IMR-90 (cell line): ENCODE data around the gene BSCL2. TPM values are rescaled to one million over a fixed set of nuclear protein-coding genes. Genes with fewer than 3 reads are reported as not detected.

ENCODE experiments used
- ATAC-seq: fragments of 200-7000 bp; cut with Tn5 transposase; 2 replicates; pipeline ENCODE4 v1.9.1; 2020; ENCODE audit warnings: low read depth, mild to moderate bottlenecking, moderate library complexity
- BruUV-seq: library from RNA; stranded (reverse); fragments of 400-500 nt; replicated peaks from 2 replicates; lab custom pipeline; 2021; lab: Mats Ljungman, UMichigan
- CTCF ChIA-PET: fragments of 300-600 bp; formaldehyde crosslinking; extraction: SDS; loops from one replicate; lab custom pipeline; 2021; ENCODE audit warnings: antibody characterized with exemption; lab: Yijun Ruan, JAX
- POLR2A ChIA-PET: fragments of 300-600 bp; sonication (Branson Sonifier 250); formaldehyde crosslinking; loops from one replicate; lab custom pipeline; 2022; ENCODE audit warnings: antibody characterized with exemption; ENCODE audit not compliant: unreplicated experiment; lab: Charles Lee
- DNase-seq: peaks from one replicate; pipeline ENCODE4 v3.0.0; 2013
- H2AFZ ChIP-seq: replicated peaks from 2 replicates; pipeline ENCODE3; 2013; ENCODE audit warnings: low read length, mild to moderate bottlenecking; ENCODE audit not compliant: poor library complexity
- H2AK5ac ChIP-seq: 2 replicates; pipeline ENCODE4 v1.6.1; 2013; ENCODE audit warnings: low read depth, low read length, inconsistent platforms
- H2AK9ac ChIP-seq: replicated peaks from 2 replicates; pipeline ENCODE3; 2013; ENCODE audit warnings: mild to moderate bottlenecking, low read depth, low read length, moderate library complexity; ENCODE audit not compliant: poor library complexity
- H2BK120ac ChIP-seq: 2 replicates; pipeline ENCODE4 v1.6.1; 2013; ENCODE audit warnings: low read depth, low read length, inconsistent platforms
- H2BK15ac ChIP-seq: 3 replicates; pipeline ENCODE4 v1.6.1; 2013; ENCODE audit warnings: low read depth, low read length, inconsistent platforms
- H2BK20ac ChIP-seq: 2 replicates; pipeline ENCODE4 v1.6.1; 2013; ENCODE audit warnings: low read depth, mild to moderate bottlenecking, inconsistent platforms, low read length, moderate library complexity
- H2BK5ac ChIP-seq: 2 replicates; pipeline ENCODE4 v1.6.1; 2013; ENCODE audit warnings: mild to moderate bottlenecking, low read depth, low read length, inconsistent platforms; ENCODE audit not compliant: poor library complexity, severe bottlenecking
- H3K14ac ChIP-seq: replicated peaks from 2 replicates; pipeline ENCODE4 v1.6.1; 2013; ENCODE audit warnings: low read depth, low read length, inconsistent platforms
- H3K18ac ChIP-seq: 2 replicates; pipeline ENCODE4 v1.6.1; 2013; ENCODE audit warnings: low read depth, low read length, control low read depth
- H3K23ac ChIP-seq: 2 replicates; pipeline ENCODE4 v1.6.1; 2013; ENCODE audit warnings: low read depth, low read length, inconsistent platforms
- H3K27ac ChIP-seq: 2 replicates; pipeline ENCODE4 v1.5.1; 2013; ENCODE audit warnings: mild to moderate bottlenecking, control low read depth, low read length; ENCODE audit not compliant: insufficient read depth
- H3K27me3 ChIP-seq: 2 replicates; pipeline ENCODE4 v1.6.1; 2013; ENCODE audit warnings: low read length; ENCODE audit not compliant: control insufficient read depth, insufficient read depth
- H3K36me3 ChIP-seq: 2 replicates; pipeline ENCODE4 v1.6.1; 2013; ENCODE audit warnings: low read length, mixed read lengths; ENCODE audit not compliant: control insufficient read depth, insufficient read depth
- H3K4ac ChIP-seq: 2 replicates; pipeline ENCODE4 v1.6.1; 2013; ENCODE audit warnings: low read depth, low read length, inconsistent platforms
- H3K4me1 ChIP-seq: 2 replicates; pipeline ENCODE4 v1.6.1; 2013; ENCODE audit warnings: low read length, mixed read lengths; ENCODE audit not compliant: control insufficient read depth, insufficient read depth
- H3K4me2 ChIP-seq: 2 replicates; pipeline ENCODE4 v1.6.1; 2013; ENCODE audit warnings: low read depth, mild to moderate bottlenecking, control low read depth, low read length, moderate library complexity
- H3K4me3 ChIP-seq: 2 replicates; pipeline ENCODE4 v1.5.1; 2013; ENCODE audit warnings: low read depth, mild to moderate bottlenecking, control low read depth, low read length, moderate library complexity; ENCODE audit not compliant: insufficient read depth
- H3K56ac ChIP-seq: 2 replicates; pipeline ENCODE4 v1.6.1; 2013; ENCODE audit warnings: low read length, inconsistent platforms; ENCODE audit not compliant: insufficient read depth; ENCODE audit errors: extremely low read depth
- H3K79me1 ChIP-seq, 2 experiments: 2 replicates each; pipeline ENCODE4 v1.6.1; 2013; ENCODE audit warnings: low read length in 2 of 2, inconsistent platforms in 1 of 2, low read depth in 1 of 2
- H3K9ac ChIP-seq: 2 replicates; pipeline ENCODE4 v1.6.1; 2013; ENCODE audit warnings: low read depth, low read length, control low read depth
- H3K9me1 ChIP-seq: 2 replicates; pipeline ENCODE4 v1.6.1; 2013; ENCODE audit warnings: low read length, inconsistent platforms; ENCODE audit not compliant: insufficient read depth
- H3K9me3 ChIP-seq: 2 replicates; pipeline ENCODE4 v1.6.1; 2013; ENCODE audit warnings: low read length; ENCODE audit not compliant: control insufficient read depth, insufficient read depth
- H4K20me1 ChIP-seq: 2 replicates; pipeline ENCODE4 v1.6.1; 2013; ENCODE audit warnings: low read length, inconsistent platforms; ENCODE audit not compliant: insufficient read depth
- H4K5ac ChIP-seq: 2 replicates; pipeline ENCODE4 v1.6.1; 2013; ENCODE audit warnings: mild to moderate bottlenecking, low read depth, low read length, control low read depth
- H4K8ac ChIP-seq, 2 experiments: 2 replicates each; pipeline ENCODE4 v1.6.1; 2013; ENCODE audit warnings: low read depth in 2 of 2, low read length in 2 of 2, control low read depth in 1 of 2, inconsistent platforms in 1 of 2
- H4K91ac ChIP-seq: 2 replicates; pipeline ENCODE4 v1.6.1; 2013; ENCODE audit warnings: low read depth, low read length, inconsistent platforms; ENCODE audit not compliant: insufficient read depth
- BHLHE40 ChIP-seq: fragments of 150-350 bp; IDR thresholded peaks from 2 replicates; pipeline ENCODE4 v1.6.1; 2016; ENCODE audit warnings: mild to moderate bottlenecking, low read depth, low read length
- CEBPB ChIP-seq: IDR thresholded peaks from 2 replicates; pipeline ENCODE4 v1.6.1; 2012; ENCODE audit warnings: low read depth, low read length, improper control_type of control experiment
- CHD1 ChIP-seq: IDR thresholded peaks from 2 replicates; pipeline ENCODE4 v1.6.1; 2012; ENCODE audit warnings: low read depth, low read length, improper control_type of control experiment
- CTCF ChIP-seq: conservative IDR thresholded peaks from 2 replicates; pipeline ENCODE4 v1.5.1; 2012; ENCODE audit warnings: mild to moderate bottlenecking, low read depth, low read length, improper control_type of control experiment
- ELK1 ChIP-seq: fragments of 150-350 bp; IDR thresholded peaks from 2 replicates; pipeline ENCODE4 v1.6.1; 2016; ENCODE audit warnings: low read depth, mild to moderate bottlenecking, low read length, moderate library complexity, borderline replicate concordance
- MAFK ChIP-seq: IDR thresholded peaks from 2 replicates; pipeline ENCODE4 v1.6.1; 2012; ENCODE audit warnings: low read depth, low read length, improper control_type of control experiment
- MAZ ChIP-seq: IDR thresholded peaks from 2 replicates; pipeline ENCODE4 v1.6.1; 2012; ENCODE audit warnings: low read depth, mild to moderate bottlenecking, low read length, improper control_type of control experiment, moderate library complexity, borderline replicate concordance
- MXI1 ChIP-seq: IDR thresholded peaks from 2 replicates; pipeline ENCODE4 v1.6.1; 2012; ENCODE audit warnings: low read depth, mild to moderate bottlenecking, low read length, moderate library complexity, borderline replicate concordance
- NFE2L2 ChIP-seq: fragments of 150-350 bp; IDR thresholded peaks from 2 replicates; pipeline ENCODE4 v1.6.1; 2016; ENCODE audit warnings: low read depth, mild to moderate bottlenecking, low read length
- POLR2A ChIP-seq: IDR thresholded peaks from 2 replicates; pipeline ENCODE4 v1.6.1; 2012; ENCODE audit warnings: mild to moderate bottlenecking, low read depth, low read length
- RAD21 ChIP-seq: IDR thresholded peaks from 2 replicates; pipeline ENCODE4 v1.6.1; 2012; ENCODE audit warnings: low read length, improper control_type of control experiment
- RCOR1 ChIP-seq: IDR thresholded peaks from 2 replicates; pipeline ENCODE4 v1.6.1; 2012; ENCODE audit warnings: mild to moderate bottlenecking, low read length, improper control_type of control experiment; ENCODE audit not compliant: insufficient replicate concordance
- RFX5 ChIP-seq: IDR thresholded peaks from 2 replicates; pipeline ENCODE4 v1.8.0; 2012; ENCODE audit warnings: low read depth, mild to moderate bottlenecking, low read length, moderate library complexity
- SMC3 ChIP-seq: fragments of 150-350 bp; IDR thresholded peaks from 2 replicates; pipeline ENCODE4 v1.6.1; 2016; ENCODE audit warnings: low read depth, mild to moderate bottlenecking, antibody characterized with exemption, low read length, moderate library complexity
- USF2 ChIP-seq: fragments of 150-350 bp; IDR thresholded peaks from 2 replicates; pipeline ENCODE4 v1.6.1; 2017; ENCODE audit warnings: mild to moderate bottlenecking, antibody characterized with exemption, low read length, low read depth
- WGBS, 2 experiments: methylation state at CpG; one replicate each; pipeline versions ENCODE4 v1.1.5 to v1.1.7; 2013; ENCODE audit warnings: missing lambda C conversion rate in 2 of 2; ENCODE audit not compliant: insufficient read length in 1 of 2; ENCODE audit errors: extremely low coverage in 2 of 2; 5-methylcytosine and 5-hydroxymethylcytosine counted together
- dilution Hi-C: fragments of 300-500 bp; cut with HindIII; formaldehyde crosslinking; loops from one replicate; pipeline ENCODE4 v1.14.3; 2018; ENCODE audit warnings: low sequenced_read_pairs; ENCODE audit not compliant: unreplicated experiment
- in situ Hi-C: fragments of 300-500 bp; cut with MboI; formaldehyde crosslinking; loops from 3 replicates; pipeline ENCODE4 v1.14.3; 2019; ENCODE audit warnings: low sequenced_read_pairs, inconsistent platforms, mixed read lengths
- intact Hi-C: fragments of 100-400 bp; cut with micrococcal nuclease; formaldehyde crosslinking; loops from 2 replicates; pipeline ENCODE4 v1.10.0; 2022
- polyA plus RNA-seq, 3 experiments: library from polyadenylated mRNA; depleted of rRNA; stranded (reverse); fragments of >200 nt; gene quantifications; 2 replicates each; pipeline ENCODE4 v1.2.3, GENCODE V29; 2012; ENCODE audit warnings: low replicate concordance in 1 of 3
- total RNA-seq: library from RNA; depleted of rRNA; stranded (reverse); fragments of >200 nt; gene quantifications from 2 replicates; pipeline ENCODE4 v1.2.3, GENCODE V29; 2012

BSCL2 gene
- total and polyA plus RNA-seq, 2 of the 4 experiments (the other 2 are of a cell fraction) = 26.2 to 47.1 TPM

- WGBS, 2 experiments = no CpG with 5 or more reads among the region's 6 CpGs
- Histone ChIP-seq H3K14ac (no peak overlapping the region), H2BK15ac (no peak overlapping the region), H3K27ac (no peak overlapping the region), H3K9ac (no peak overlapping the region), H2AK5ac (no peak overlapping the region), H4K91ac (no peak overlapping the region), H3K23ac (no peak overlapping the region), H3K18ac (no peak overlapping the region), H3K36me3 (peaks cover 19% of the 10 kb centered on the region), H3K79me1 (peaks cover 14 to 42% of the 10 kb centered on the region in 2 experiments; a peak in 3 of 4 replicates), H3K9me3 (no peaks in the 10 kb centered on the region), H3K56ac (no peak overlapping the region), H3K27me3 (no peaks in the 10 kb centered on the region), H3K4me1 (peaks cover 10% of the 10 kb centered on the region), H3K4me2 (no peak overlapping the region), H4K8ac (no peak overlapping the region), H3K9me1 (peaks cover 4% of the 10 kb centered on the region; the same call in 1 of the 2 replicates), H2BK20ac (no peak overlapping the region), H4K5ac (no peak overlapping the region), H2BK5ac (no peak overlapping the region), H2AK9ac (no peak overlapping the region), H4K20me1 (no peaks in the 10 kb centered on the region), H3K4ac (no peak overlapping the region), H3K4me3 (no peak overlapping the region), H2AFZ (no peak overlapping the region), H2BK120ac (no peak overlapping the region)
- in situ Hi-C loops (no loop called here), dilution Hi-C loops (no loop called here), intact Hi-C loops (no loop called here)
- BruUV-seq = no TSS peak
- ChIA-PET POLR2A (no interaction called here), CTCF (no interaction called here)
- no peak for DNase-seq
- no peak for ATAC-seq
- TF ChIP-seq USF2 = no peak
- TF ChIP-seq RAD21 = no peak
- no peak for TF ChIP-seq MXI1
- TF ChIP-seq MAFK = no peak
- TF ChIP-seq RFX5 = no peak
- no peak for TF ChIP-seq POLR2A
- TF ChIP-seq BHLHE40 = no peak
- no peak for TF ChIP-seq CEBPB
- no peak for TF ChIP-seq MAZ
- no peak for TF ChIP-seq CTCF
- no peak for TF ChIP-seq RCOR1
- TF ChIP-seq NFE2L2 = no peak
- TF ChIP-seq ELK1 = no peak
- TF ChIP-seq SMC3 = no peak
- TF ChIP-seq CHD1 = no peak
Observed at GRCh38 chr11:62676698-62677097, 30.5 kb downstream of the BSCL2 start.
